PC-9 (cell line): Measurements from ENCODE around the gene C1QTNF1. TPM values are rescaled to one million over a fixed set of nuclear protein-coding genes. Genes with fewer than 3 reads are reported as not detected.

ENCODE experiments used
- BruUV-seq: library from RNA; stranded (reverse); fragments of 400-500 nt; replicated peaks from 2 replicates; lab custom pipeline; 2021; lab: Mats Ljungman, UMichigan
- CTCF ChIA-PET: fragments of 300-600 bp; sonication (Branson Sonifier 250); formaldehyde crosslinking; loops from one replicate; lab custom pipeline; 2022; ENCODE audit warnings: antibody characterized with exemption; lab: Charles Lee
- POLR2A ChIA-PET: fragments of 300-600 bp; sonication (Branson Sonifier 250); formaldehyde crosslinking; loops from one replicate; lab custom pipeline; 2022; ENCODE audit warnings: antibody characterized with exemption; ENCODE audit not compliant: unreplicated experiment; lab: Charles Lee
- DNase-seq, 2 experiments: peaks; one replicate each; pipeline versions ENCODE4 v3.0.0 to v3.0.0-alpha.2; 2015 to 2022; ENCODE audit warnings: mixed read lengths in 1 of 2
- H2AFZ ChIP-seq: fragments of 200-600 bp; sonication (generic); 2 replicates; pipeline ENCODE4 v1.8.1; 2017; ENCODE audit warnings: antibody characterized with exemption
- H3F3A ChIP-seq: fragments of 200-600 bp; sonication (generic); 2 replicates; pipeline ENCODE4 v1.8.1; 2017; ENCODE audit warnings: antibody characterized with exemption, mild to moderate bottlenecking, low read depth; ENCODE audit not compliant: insufficient read depth
- H3K27ac ChIP-seq: fragments of 200-600 bp; sonication (generic); 2 replicates; pipeline ENCODE4 v1.6.1; 2016; ENCODE audit warnings: mixed run types
- H3K27me3 ChIP-seq: fragments of 200-600 bp; sonication (generic); 2 replicates; pipeline ENCODE4 v1.6.1; 2016; ENCODE audit warnings: low read depth, mixed run types; ENCODE audit not compliant: insufficient read depth
- H3K36me3 ChIP-seq: fragments of 200-600 bp; sonication (generic); 2 replicates; pipeline ENCODE4 v1.6.1; 2016; ENCODE audit warnings: low read depth, mixed run types
- H3K4me1 ChIP-seq: fragments of 200-600 bp; sonication (generic); replicated peaks from 2 replicates; pipeline ENCODE4 v1.6.1; 2016; ENCODE audit warnings: mixed run types; ENCODE audit not compliant: insufficient read depth
- H3K4me2 ChIP-seq: fragments of 200-600 bp; sonication (generic); 2 replicates; pipeline ENCODE4 v1.6.1; 2017; ENCODE audit warnings: mixed run types
- H3K4me3 ChIP-seq: fragments of 200-600 bp; sonication (generic); 2 replicates; pipeline ENCODE4 v1.6.1; 2016; ENCODE audit warnings: mixed run types
- H3K79me2 ChIP-seq: fragments of 200-600 bp; sonication (generic); 2 replicates; pipeline ENCODE4 v1.6.1; 2017; ENCODE audit warnings: low read depth, mixed run types
- H3K9me2 ChIP-seq: fragments of 200-600 bp; sonication (generic); 2 replicates; pipeline ENCODE4 v1.8.1; 2017; ENCODE audit warnings: mild to moderate bottlenecking; ENCODE audit not compliant: insufficient read depth
- H3K9me3 ChIP-seq: fragments of 200-600 bp; sonication (generic); 2 replicates; pipeline ENCODE4 v1.8.1; 2016; ENCODE audit warnings: low read depth; ENCODE audit not compliant: insufficient read depth
- H4K20me1 ChIP-seq: fragments of 200-600 bp; sonication (generic); 2 replicates; pipeline ENCODE4 v1.8.1; 2017; ENCODE audit not compliant: insufficient read depth
- CTCF ChIP-seq: fragments of 200-600 bp; sonication (generic); conservative IDR thresholded peaks from 2 replicates; pipeline ENCODE4 v1.6.1; 2017; ENCODE audit warnings: mixed run types, antibody characterized with exemption, mild to moderate bottlenecking, moderate library complexity
- EZH2 ChIP-seq: fragments of 200-600 bp; sonication (generic); IDR thresholded peaks from 2 replicates; pipeline ENCODE4 v1.8.0; 2017; ENCODE audit warnings: antibody characterized with exemption, low read depth
- intact Hi-C: fragments of 100-400 bp; cut with micrococcal nuclease; formaldehyde crosslinking; loops from one replicate; pipeline ENCODE4 v1.10.0; 2022; ENCODE audit not compliant: unreplicated experiment
- total RNA-seq: library from RNA; stranded (reverse); gene quantifications from 2 replicates; pipeline ENCODE4 v1.2.3, GENCODE V29; 2021

The C1QTNF1 gene
- total RNA-seq, 1 experiment from 2014 or later, result 3.4 TPM

GRCh38 chr17:79080761-79081290 is 56.9 kb downstream of the C1QTNF1 start:
- Histone ChIP-seq H3F3A (no peaks in the 10 kb centered on the region), H3K4me1 (no peaks in the 10 kb centered on the region), H4K20me1 (no peaks in the 10 kb centered on the region), H3K79me2 (no peaks in the 10 kb centered on the region), H3K36me3 (no peaks in the 10 kb centered on the region), H3K27ac (no peak overlapping the region), H3K27me3 (no peaks in the 10 kb centered on the region), H2AFZ (no peak overlapping the region), H3K4me2 (no peak overlapping the region), H3K9me3 (no peaks in the 10 kb centered on the region), H3K4me3 (no peak overlapping the region), H3K9me2 (no peaks in the 10 kb centered on the region)
- ChIA-PET CTCF (no interaction called here), POLR2A (no interaction called here)
- intact Hi-C loops, result no loop called here
- no TSS peak for BruUV-seq
- no peak for TF ChIP-seq EZH2
- no peak for TF ChIP-seq CTCF
- no peak for DNase-seq

DNA sequence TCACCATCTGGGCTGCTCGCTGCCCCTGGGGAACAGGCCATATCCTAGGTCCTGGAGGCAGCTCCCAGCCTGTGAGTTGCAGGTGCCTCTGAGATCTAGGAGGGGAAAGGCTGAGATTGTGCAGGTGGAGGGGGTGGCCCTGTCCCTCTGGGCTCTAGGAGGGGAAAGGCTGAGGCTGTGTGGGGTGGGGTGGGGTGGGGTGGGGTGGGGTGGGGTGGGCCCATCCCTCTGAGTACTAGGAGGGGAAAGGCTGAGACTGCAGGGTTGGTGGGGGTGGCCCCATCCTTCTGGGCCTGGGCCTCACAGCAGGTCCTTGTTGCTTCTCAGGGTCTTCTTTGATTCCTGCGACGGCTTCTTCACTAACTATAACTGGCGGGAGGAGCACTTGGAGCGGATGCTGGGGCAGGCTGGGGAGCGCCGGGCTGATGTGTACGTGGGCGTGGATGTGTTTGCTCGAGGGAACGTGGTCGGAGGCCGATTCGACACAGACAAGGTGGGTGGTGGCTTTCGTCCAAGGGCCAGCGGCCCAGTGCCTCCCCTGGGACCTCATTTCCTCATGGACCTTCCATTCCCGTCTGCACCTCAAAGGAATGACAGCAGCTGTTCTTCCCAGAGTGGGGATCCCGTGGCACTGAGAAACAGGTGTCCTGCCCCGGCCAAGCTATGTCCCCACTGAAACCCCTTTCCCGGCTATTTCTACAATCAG is 57.8 kb downstream of the C1QTNF1 start:
- no peak for DNase-seq
- H3K27ac ChIP-seq, result no peak overlapping the region
- no peaks in the 10 kb centered on the region for H3K4me1 ChIP-seq
- no peak overlapping the region for H3K4me3 ChIP-seq
- no peaks in the 10 kb centered on the region for H3F3A ChIP-seq
- H3K27me3 ChIP-seq, result no peaks in the 10 kb centered on the region
- ChIA-PET POLR2A (no interaction called here), CTCF (interaction anchor here (0.5 kb wide), 1 partner anchor 86 kb away, joined by 6 read pairs; no protein-coding TSS in a partner anchor)
- intact Hi-C loops, result loop anchor here (1.0 to 2.0 kb wide), 2 partner anchors 35 to 95 kb away; no protein-coding TSS in a partner anchor
- no peaks in the 10 kb centered on the region for H4K20me1 ChIP-seq
- no peaks in the 10 kb centered on the region for H3K36me3 ChIP-seq
- H2AFZ ChIP-seq, result no peak overlapping the region
- no peaks in the 10 kb centered on the region for H3K9me3 ChIP-seq
- H3K9me2 ChIP-seq, result no peaks in the 10 kb centered on the region
- H3K79me2 ChIP-seq, result no peaks in the 10 kb centered on the region
- H3K4me2 ChIP-seq, result no peak overlapping the region
- no TSS peak for BruUV-seq
- TF ChIP-seq CTCF (no peak), EZH2 (no peak)

GRCh38 chr17:79082311-79083190 is 58.6 kb downstream of the C1QTNF1 start:
- no peaks in the 10 kb centered on the region for H3K27me3 ChIP-seq
- peak; percentile 80 for TF ChIP-seq CTCF
- TF ChIP-seq EZH2, result no peak
- ChIA-PET POLR2A (no interaction called here), CTCF (interaction anchor here (0.5 to 1.1 kb wide), 6 partner anchors 8 to 321 kb away, joined by 3 to 11 read pairs (median 4); partner anchors contain the start of gene ENGASE)
- H3F3A ChIP-seq, result no peaks in the 10 kb centered on the region
- H3K4me2 ChIP-seq, result no peak overlapping the region
- H3K4me3 ChIP-seq, result no peak overlapping the region
- H3K9me3 ChIP-seq, result no peaks in the 10 kb centered on the region
- H3K79me2 ChIP-seq, result no peaks in the 10 kb centered on the region
- peak in 1 of 2 experiments; percentile 61 for DNase-seq
- intact Hi-C loops, result loop anchor here (1.0 to 2.0 kb wide), 2 partner anchors 36 to 96 kb away; no protein-coding TSS in a partner anchor
- H2AFZ ChIP-seq, result no peak overlapping the region
- no peaks in the 10 kb centered on the region for H4K20me1 ChIP-seq
- no peaks in the 10 kb centered on the region for H3K9me2 ChIP-seq
- no peaks in the 10 kb centered on the region for H3K36me3 ChIP-seq
- no peak overlapping the region for H3K27ac ChIP-seq
- no TSS peak for BruUV-seq
- H3K4me1 ChIP-seq, result no peaks in the 10 kb centered on the region
